ENCODE data around the gene FGF5. TPM values are rescaled to one million over a fixed set of nuclear protein-coding genes. Genes with fewer than 3 reads are reported as not detected.

FGF5 gene
- polyA plus RNA-seq = 0.25 TPM
- long read RNA-seq, donor 1 = 0 reads
- long read RNA-seq, donor 2 = 0 reads
- long read RNA-seq, donor 3 = 0 reads
- long read RNA-seq, donor 4 = 0 reads
- long read RNA-seq, donor 5 = 0 reads
- long read RNA-seq, donor 6 = 0 reads
- long read RNA-seq, donor 7 = 0 reads
- long read RNA-seq, donor 8 = 0 reads
- long read RNA-seq, donor 9 = 0 reads
- long read RNA-seq, donor 10 = 0 reads
- long read RNA-seq, donor 11, full-length matches to known transcripts = 1 of 1 reads
- long read RNA-seq, donor 11, partial matches to known transcripts = 0 of 1 reads
- long read RNA-seq, donor 11, other reads (novel, unspliced or antisense) = 0 of 1 reads

- H3K4me3 ChIP-seq (ENCODE audit: low read length) = peak within 1 kb of the TSS; percentile 35
- no peaks in the 10 kb centered on the region for H3K36me3 ChIP-seq (ENCODE audit: control insufficient read depth, insufficient read depth, low read length)
- peaks cover 86% of the 10 kb centered on the region for H3K27me3 ChIP-seq (ENCODE audit: control insufficient read depth, insufficient read depth, low read length)
- H3K4me1 ChIP-seq (ENCODE audit: control insufficient read depth, insufficient read depth, low read length) = peaks cover 6% of the 10 kb centered on the region
- no CpG with 5 or more reads among the region's 50 CpGs for WGBS (ENCODE audit: insufficient coverage, low lambda C conversion rate)
- H3K27ac ChIP-seq (ENCODE audit: low read length) = no peak within 1 kb of the TSS
- H3K9me3 ChIP-seq (ENCODE audit: control insufficient read depth, low read depth, low read length) = peaks cover 6% of the 10 kb centered on the region
- DNase-seq = peak in 1 of 2 donors; percentile 34
Observed at GRCh38 chr4:80266253-80266901, at the start of gene FGF5. Gene FGF5 (plus strand): TSS chr4:80266664. CDS start chr4:80266825, 161 bp downstream.

- Histone ChIP-seq H3K4me1 (ENCODE audit: control insufficient read depth, insufficient read depth, low read length) (no peaks in the 10 kb centered on the region), H3K27ac (ENCODE audit: low read length) (no peak overlapping the region), H3K9me3 (ENCODE audit: control insufficient read depth, low read depth, low read length) (no peaks in the 10 kb centered on the region), H3K36me3 (ENCODE audit: control insufficient read depth, insufficient read depth, low read length) (no peaks in the 10 kb centered on the region), H3K4me3 (ENCODE audit: low read length) (no peak overlapping the region), H3K27me3 (ENCODE audit: control insufficient read depth, insufficient read depth, low read length) (peaks cover 17% of the 10 kb centered on the region)
- 60% methylated on average over 2 of the region's 5 CpGs for WGBS (ENCODE audit: insufficient coverage, low lambda C conversion rate)
- DNase-seq = no peak
Observed at GRCh38 chr4:80219301-80220025, 47.0 kb upstream of the FGF5 start.

- Histone ChIP-seq H3K9me3 (ENCODE audit: control insufficient read depth, low read depth, low read length) (no peaks in the 10 kb centered on the region), H3K4me1 (ENCODE audit: control insufficient read depth, insufficient read depth, low read length) (no peaks in the 10 kb centered on the region), H3K27ac (ENCODE audit: low read length) (no peak overlapping the region), H3K36me3 (ENCODE audit: control insufficient read depth, insufficient read depth, low read length) (no peaks in the 10 kb centered on the region), H3K4me3 (ENCODE audit: low read length) (no peak overlapping the region), H3K27me3 (ENCODE audit: control insufficient read depth, insufficient read depth, low read length) (peaks cover 17% of the 10 kb centered on the region)
- DNase-seq = no peak
- WGBS (ENCODE audit: insufficient coverage, low lambda C conversion rate) = no CpG with 5 or more reads among the region's 3 CpGs
Observed at GRCh38 chr4:80220711-80221110, 45.8 kb upstream of the FGF5 start.

- no peak overlapping the region for H3K27ac ChIP-seq (ENCODE audit: low read length)
Observed at GRCh38 chr4:80221161-80221560, 45.3 kb upstream of the FGF5 start.

GRCh38 chr4:80225595-80225994 is 40.9 kb upstream of the FGF5 start:
- Histone ChIP-seq H3K27ac (ENCODE audit: low read length) (no peak overlapping the region), H3K9me3 (ENCODE audit: control insufficient read depth, low read depth, low read length) (no peaks in the 10 kb centered on the region), H3K36me3 (ENCODE audit: control insufficient read depth, insufficient read depth, low read length) (no peaks in the 10 kb centered on the region), H3K4me3 (ENCODE audit: low read length) (no peak overlapping the region), H3K4me1 (ENCODE audit: control insufficient read depth, insufficient read depth, low read length) (no peaks in the 10 kb centered on the region), H3K27me3 (ENCODE audit: control insufficient read depth, insufficient read depth, low read length) (peaks cover 4% of the 10 kb centered on the region)
- no peak for DNase-seq
- WGBS (ENCODE audit: insufficient coverage, low lambda C conversion rate) = no CpG with 5 or more reads among the region's 2 CpGs

More at GRCh38 chr4:80221161-80221560, 45.3 kb upstream of the FGF5 start:
- Histone ChIP-seq H3K27me3 (ENCODE audit: control insufficient read depth, insufficient read depth, low read length) (peaks cover 17% of the 10 kb centered on the region), H3K4me1 (ENCODE audit: control insufficient read depth, insufficient read depth, low read length) (no peaks in the 10 kb centered on the region), H3K9me3 (ENCODE audit: control insufficient read depth, low read depth, low read length) (no peaks in the 10 kb centered on the region), H3K36me3 (ENCODE audit: control insufficient read depth, insufficient read depth, low read length) (no peaks in the 10 kb centered on the region), H3K4me3 (ENCODE audit: low read length) (no peak overlapping the region)
- no peak for DNase-seq

GRCh38 chr4:80226094-80226493 is 40.4 kb upstream of the FGF5 start:
- DNase-seq = no peak
- Histone ChIP-seq H3K27ac (ENCODE audit: low read length) (no peak overlapping the region), H3K4me1 (ENCODE audit: control insufficient read depth, insufficient read depth, low read length) (no peaks in the 10 kb centered on the region), H3K27me3 (ENCODE audit: control insufficient read depth, insufficient read depth, low read length) (peaks cover 2% of the 10 kb centered on the region), H3K36me3 (ENCODE audit: control insufficient read depth, insufficient read depth, low read length) (no peaks in the 10 kb centered on the region), H3K4me3 (ENCODE audit: low read length) (no peak overlapping the region), H3K9me3 (ENCODE audit: control insufficient read depth, low read depth, low read length) (no peaks in the 10 kb centered on the region)
- 76% methylated on average over 2 of the region's 2 CpGs for WGBS (ENCODE audit: insufficient coverage, low lambda C conversion rate)

- no peak for DNase-seq
- H3K9me3 ChIP-seq (ENCODE audit: control insufficient read depth, low read depth, low read length) = no peaks in the 10 kb centered on the region
- H3K4me1 ChIP-seq (ENCODE audit: control insufficient read depth, insufficient read depth, low read length) = no peaks in the 10 kb centered on the region
- H3K36me3 ChIP-seq (ENCODE audit: control insufficient read depth, insufficient read depth, low read length) = no peaks in the 10 kb centered on the region
- no peak overlapping the region for H3K27ac ChIP-seq (ENCODE audit: low read length)
- H3K4me3 ChIP-seq (ENCODE audit: low read length) = no peak overlapping the region
- peaks cover 2% of the 10 kb centered on the region for H3K27me3 ChIP-seq (ENCODE audit: control insufficient read depth, insufficient read depth, low read length)
Observed at GRCh38 chr4:80228460-80228859, 38.0 kb upstream of the FGF5 start.

- Histone ChIP-seq H3K4me1 (ENCODE audit: control insufficient read depth, insufficient read depth, low read length) (no peaks in the 10 kb centered on the region), H3K27me3 (ENCODE audit: control insufficient read depth, insufficient read depth, low read length) (peaks cover 2% of the 10 kb centered on the region), H3K4me3 (ENCODE audit: low read length) (no peak overlapping the region), H3K36me3 (ENCODE audit: control insufficient read depth, insufficient read depth, low read length) (no peaks in the 10 kb centered on the region), H3K27ac (ENCODE audit: low read length) (no peak overlapping the region), H3K9me3 (ENCODE audit: control insufficient read depth, low read depth, low read length) (no peaks in the 10 kb centered on the region)
- DNase-seq = no peak
- 70% methylated on average over 2 of the region's 2 CpGs for WGBS (ENCODE audit: insufficient coverage, low lambda C conversion rate)
Observed at GRCh38 chr4:80229128-80229527, 37.3 kb upstream of the FGF5 start.

- 80% methylated on average over 1 of the region's 2 CpGs for WGBS (ENCODE audit: insufficient coverage, low lambda C conversion rate)
- H3K27me3 ChIP-seq (ENCODE audit: control insufficient read depth, insufficient read depth, low read length) = peaks cover 2% of the 10 kb centered on the region
- DNase-seq = no peak
- no peaks in the 10 kb centered on the region for H3K9me3 ChIP-seq (ENCODE audit: control insufficient read depth, low read depth, low read length)
- H3K36me3 ChIP-seq (ENCODE audit: control insufficient read depth, insufficient read depth, low read length) = no peaks in the 10 kb centered on the region
- H3K4me3 ChIP-seq (ENCODE audit: low read length) = no peak overlapping the region
- H3K27ac ChIP-seq (ENCODE audit: low read length) = no peak overlapping the region
- no peaks in the 10 kb centered on the region for H3K4me1 ChIP-seq (ENCODE audit: control insufficient read depth, insufficient read depth, low read length)
Observed at GRCh38 chr4:80229590-80229989, 36.9 kb upstream of the FGF5 start.

GRCh38 chr4:80231180-80231579 is 35.3 kb upstream of the FGF5 start:
- no peaks in the 10 kb centered on the region for H3K4me1 ChIP-seq (ENCODE audit: control insufficient read depth, insufficient read depth, low read length)
- no peaks in the 10 kb centered on the region for H3K36me3 ChIP-seq (ENCODE audit: control insufficient read depth, insufficient read depth, low read length)
- no peak for DNase-seq
- H3K27ac ChIP-seq (ENCODE audit: low read length) = no peak overlapping the region
- peaks cover 2% of the 10 kb centered on the region for H3K27me3 ChIP-seq (ENCODE audit: control insufficient read depth, insufficient read depth, low read length)
- H3K4me3 ChIP-seq (ENCODE audit: low read length) = no peak overlapping the region
- WGBS (ENCODE audit: insufficient coverage, low lambda C conversion rate) = 58% methylated on average over 2 of the region's 5 CpGs
- H3K9me3 ChIP-seq (ENCODE audit: control insufficient read depth, low read depth, low read length) = no peaks in the 10 kb centered on the region
